H1 (cell line): ENCODE measurements around the gene MACROD1.

ENCODE experiments used
- CHD7 ChIP-seq: fragments of 300-600 bp; sonication (generic); IDR thresholded peaks from 2 replicates; pipeline ENCODE4 v1.7.1; 2012; ENCODE audit warnings: low read length, moderate library complexity, mild to moderate bottlenecking, inconsistent platforms; ENCODE audit not compliant: insufficient replicate concordance
- KDM1A ChIP-seq: fragments of 200-600, 300-600 bp; sonication (generic); IDR thresholded peaks from 2 replicates; pipeline ENCODE4 v1.7.1; 2016; ENCODE audit warnings: mild to moderate bottlenecking, low read length, borderline replicate concordance
- SUZ12 ChIP-seq: fragments of 200-600 bp; sonication (generic); IDR thresholded peaks from 2 replicates; pipeline ENCODE4 v1.6.1; 2012; ENCODE audit warnings: mild to moderate bottlenecking, inconsistent platforms, low read length, moderate library complexity, mixed read lengths
- TEAD4 ChIP-seq: IDR thresholded peaks from 2 replicates; pipeline ENCODE4 v1.6.1; 2012; ENCODE audit warnings: low read depth, low read length, inconsistent platforms, mixed read lengths

GRCh38 chr11:64201543-64201942, 35.6 kb upstream of the MACROD1 start:
- TF ChIP-seq TEAD4 (no peak), SUZ12 (no peak), CHD7 (no peak), KDM1A (no peak)
